Subcutaneous adipose tissue (tissue), 4 donors: Measurements from ENCODE around the gene MICAL2. TPM values are rescaled to one million over a fixed set of nuclear protein-coding genes. Genes with fewer than 3 reads are reported as not detected.

Experiments
- CTCF ChIP-seq: fragments of 450-650 bp; IDR thresholded peaks from one replicate; pipeline ENCODE4 v1.5.1; 2016; ENCODE audit warnings: low read depth, mild to moderate bottlenecking, control low read depth, antibody characterized with exemption, moderate library complexity
- total RNA-seq, 4 donors: library from RNA; depleted of rRNA; stranded (reverse); fragments of >200 nt; gene quantifications; one replicate each; pipeline ENCODE4 v1.1.0, GENCODE V29; 2016

MICAL2 gene
- total RNA-seq, 4 donors from 2014 or later = 11.4 to 28.4 (median 24.8) TPM

GRCh38 chr11:12102588-12103410 is 7.6 kb upstream of the MICAL2 start:
- no peak for TF ChIP-seq CTCF

GRCh38 chr11:12103411-12104225 is 6.8 kb upstream of the MICAL2 start:
- TF ChIP-seq CTCF = no peak

DNA sequence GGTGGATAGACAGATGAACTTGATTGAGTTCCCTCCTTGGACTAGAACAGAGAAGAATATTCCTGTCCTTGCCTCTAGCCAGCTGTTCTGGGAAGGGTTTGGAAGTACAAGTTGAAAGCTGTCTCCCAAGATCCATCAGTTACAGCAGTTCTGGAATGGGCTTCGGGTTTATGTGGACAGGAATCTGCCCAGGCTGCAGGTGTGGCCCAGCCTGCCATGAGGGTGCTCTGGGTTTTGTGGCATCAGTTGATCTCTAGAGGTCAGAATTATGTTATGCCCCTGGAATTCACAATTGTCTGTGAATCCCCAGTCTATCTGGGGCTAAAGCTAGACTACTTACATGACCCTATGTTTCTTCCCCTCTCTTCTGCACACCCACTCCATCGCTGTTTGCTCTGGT is 4.9 kb upstream of the MICAL2 start:
- no peak for TF ChIP-seq CTCF

- no peak for TF ChIP-seq CTCF
These were observed 4.3 kb upstream of the MICAL2 start for GRCh38 chr11:12106101-12106500.

- TF ChIP-seq CTCF = no peak
These were observed 3.9 kb upstream of the MICAL2 start for GRCh38 chr11:12106501-12106900.

DNA sequence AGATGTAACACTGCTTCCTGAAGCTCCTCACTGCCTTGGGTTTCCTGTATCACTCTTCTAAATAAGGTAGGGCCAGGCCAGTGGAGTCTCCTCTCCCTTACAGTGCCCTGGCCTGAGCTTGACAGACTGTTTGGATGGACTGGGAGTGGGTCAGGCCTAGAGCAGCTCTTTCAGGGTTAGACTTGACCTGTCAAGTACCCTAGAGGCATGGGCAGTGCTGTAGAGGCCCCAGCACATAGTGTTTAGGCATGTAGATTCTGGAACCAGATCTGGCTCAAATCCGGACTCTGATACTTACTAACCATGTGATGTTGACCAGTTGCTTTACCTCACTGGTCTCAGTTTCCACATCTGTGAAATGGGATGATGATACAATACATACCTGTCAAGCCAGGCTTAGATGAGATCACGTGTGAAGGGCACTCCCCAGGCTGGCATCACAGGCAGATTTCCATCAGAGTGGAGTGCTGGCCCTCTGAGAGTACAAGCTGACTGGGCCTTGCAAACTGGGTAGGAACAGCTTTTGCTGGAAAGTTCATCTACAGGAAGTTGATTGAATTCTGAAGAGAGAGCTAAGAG is 1.4 kb upstream of the MICAL2 start:
- no peak for TF ChIP-seq CTCF
